ENCODE measurements around the gene TAC3. TPM values are rescaled to one million over a fixed set of nuclear protein-coding genes. Genes with fewer than 3 reads are reported as not detected.

The TAC3 gene
- total RNA-seq, 3 donors from 2014 or later, result not detected

- DNase-seq (ENCODE audit: low spot score in 2 of 2), result no peak
- TF ChIP-seq POLR2AphosphoS5 (IDR thresholded peaks at IDR 0.05) (no peak), CTCF (IDR thresholded peaks at IDR 0.05) (no peak), POLR2A (IDR thresholded peaks at IDR 0.05) (no peak)
- H3K4me3 ChIP-seq, result no peak overlapping the region
- no peaks in the 10 kb centered on the region for H3K27me3 ChIP-seq
- no peaks in the 10 kb centered on the region for H3K36me3 ChIP-seq
- H3K4me1 ChIP-seq, result no peaks in the 10 kb centered on the region
- no peak overlapping the region for H3K27ac ChIP-seq
- intact Hi-C loops (cut with DNase I; ENCODE audit: low total_unique reads), result no loop called here
- no peaks in the 10 kb centered on the region for H3K9me3 ChIP-seq
Measured at GRCh38 chr12:57040750-57041149, 24.4 kb upstream of the TAC3 start.

- Histone ChIP-seq H3K27ac (no peak overlapping the region), H3K27me3 (no peaks in the 10 kb centered on the region), H3K9me3 (no peaks in the 10 kb centered on the region), H3K36me3 (no peaks in the 10 kb centered on the region), H3K4me3 (no peak overlapping the region), H3K4me1 (no peaks in the 10 kb centered on the region)
- no peak for DNase-seq (ENCODE audit: low spot score in 2 of 2)
- intact Hi-C loops (cut with DNase I; ENCODE audit: low total_unique reads), result no loop called here
- no peak for TF ChIP-seq POLR2A (IDR thresholded peaks at IDR 0.05)
- no peak for TF ChIP-seq POLR2AphosphoS5 (IDR thresholded peaks at IDR 0.05)
- no peak for TF ChIP-seq CTCF (IDR thresholded peaks at IDR 0.05)
Measured at GRCh38 chr12:57040211-57040610, 23.9 kb upstream of the TAC3 start.

GRCh38 chr12:57039016-57039798 is 22.9 kb upstream of the TAC3 start:
- H3K9me3 ChIP-seq, result no peaks in the 10 kb centered on the region
- DNase-seq (ENCODE audit: low spot score in 2 of 2), result no peak
- H3K4me3 ChIP-seq, result no peak overlapping the region
- TF ChIP-seq CTCF (IDR thresholded peaks at IDR 0.05), result no peak
- no peak for TF ChIP-seq POLR2AphosphoS5 (IDR thresholded peaks at IDR 0.05)
- TF ChIP-seq POLR2A (IDR thresholded peaks at IDR 0.05), result no peak
- intact Hi-C loops (cut with DNase I; ENCODE audit: low total_unique reads), result no loop called here
- H3K4me1 ChIP-seq, result no peaks in the 10 kb centered on the region
- no peaks in the 10 kb centered on the region for H3K27me3 ChIP-seq
- H3K36me3 ChIP-seq, result no peaks in the 10 kb centered on the region
- H3K27ac ChIP-seq, result no peak overlapping the region

- Histone ChIP-seq H3K4me1 (no peaks in the 10 kb centered on the region), H3K27me3 (no peaks in the 10 kb centered on the region), H3K27ac (no peak overlapping the region), H3K4me3 (no peak overlapping the region), H3K9me3 (no peaks in the 10 kb centered on the region), H3K36me3 (no peaks in the 10 kb centered on the region)
- DNase-seq (ENCODE audit: low spot score in 2 of 2), result no peak
- intact Hi-C loops (cut with DNase I; ENCODE audit: low total_unique reads), result no loop called here
- TF ChIP-seq POLR2AphosphoS5 (IDR thresholded peaks at IDR 0.05), result no peak
- no peak for TF ChIP-seq POLR2A (IDR thresholded peaks at IDR 0.05)
- no peak for TF ChIP-seq CTCF (IDR thresholded peaks at IDR 0.05)
Measured at GRCh38 chr12:57037264-57037663, 20.9 kb upstream of the TAC3 start.

GRCh38 chr12:57033431-57033830 is 17.1 kb upstream of the TAC3 start:
- intact Hi-C loops (cut with DNase I; ENCODE audit: low total_unique reads), result no loop called here
- H3K27ac ChIP-seq, result no peak overlapping the region
- no peaks in the 10 kb centered on the region for H3K9me3 ChIP-seq
- no peak for TF ChIP-seq POLR2A (IDR thresholded peaks at IDR 0.05)
- TF ChIP-seq POLR2AphosphoS5 (IDR thresholded peaks at IDR 0.05), result no peak
- TF ChIP-seq CTCF (IDR thresholded peaks at IDR 0.05), result no peak
- H3K27me3 ChIP-seq, result no peaks in the 10 kb centered on the region
- no peak overlapping the region for H3K4me3 ChIP-seq
- DNase-seq (ENCODE audit: low spot score in 2 of 2), result no peak
- H3K4me1 ChIP-seq, result no peaks in the 10 kb centered on the region
- no peaks in the 10 kb centered on the region for H3K36me3 ChIP-seq
